HG02973 (cell line): ENCODE data around the gene SIL1.

Source experiments
- ATAC-seq: cut with Tn5 transposase; IDR thresholded peaks from one replicate; pipeline ENCODE4 v1.9.1; 2021; ENCODE audit warnings: moderate library complexity; ENCODE audit not compliant: unreplicated experiment

SIL1 gene

DNA sequence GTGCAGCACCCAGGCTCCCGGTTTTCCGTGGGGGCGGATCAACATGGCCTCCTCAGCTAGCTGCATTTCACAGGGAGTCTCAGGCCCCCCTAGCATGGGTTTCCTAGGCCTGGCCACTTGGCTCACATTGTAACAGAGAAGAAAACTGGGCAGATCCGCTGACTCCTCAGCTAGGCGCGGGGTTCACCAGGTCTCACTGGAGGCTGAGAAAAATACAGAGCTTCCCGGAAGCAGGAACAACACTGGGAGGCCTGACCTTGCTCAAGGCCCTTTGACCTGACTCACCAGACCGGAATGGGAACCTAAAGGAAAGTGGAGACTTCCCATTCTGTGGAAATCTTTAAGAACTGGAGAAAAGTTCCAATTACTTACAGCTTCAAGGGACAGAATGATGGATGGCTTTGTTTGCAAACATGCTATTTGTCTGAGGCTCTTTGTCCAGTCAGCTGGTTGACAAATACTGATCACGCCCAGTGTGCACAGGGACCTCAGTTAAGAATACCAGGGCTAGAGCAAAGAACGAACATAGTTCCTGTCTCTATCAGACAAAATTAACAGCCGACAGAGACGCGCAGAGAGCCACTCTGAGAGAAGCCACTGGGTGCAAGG is 234.3 kb downstream of the SIL1 start:
- no peak for ATAC-seq

DNA sequence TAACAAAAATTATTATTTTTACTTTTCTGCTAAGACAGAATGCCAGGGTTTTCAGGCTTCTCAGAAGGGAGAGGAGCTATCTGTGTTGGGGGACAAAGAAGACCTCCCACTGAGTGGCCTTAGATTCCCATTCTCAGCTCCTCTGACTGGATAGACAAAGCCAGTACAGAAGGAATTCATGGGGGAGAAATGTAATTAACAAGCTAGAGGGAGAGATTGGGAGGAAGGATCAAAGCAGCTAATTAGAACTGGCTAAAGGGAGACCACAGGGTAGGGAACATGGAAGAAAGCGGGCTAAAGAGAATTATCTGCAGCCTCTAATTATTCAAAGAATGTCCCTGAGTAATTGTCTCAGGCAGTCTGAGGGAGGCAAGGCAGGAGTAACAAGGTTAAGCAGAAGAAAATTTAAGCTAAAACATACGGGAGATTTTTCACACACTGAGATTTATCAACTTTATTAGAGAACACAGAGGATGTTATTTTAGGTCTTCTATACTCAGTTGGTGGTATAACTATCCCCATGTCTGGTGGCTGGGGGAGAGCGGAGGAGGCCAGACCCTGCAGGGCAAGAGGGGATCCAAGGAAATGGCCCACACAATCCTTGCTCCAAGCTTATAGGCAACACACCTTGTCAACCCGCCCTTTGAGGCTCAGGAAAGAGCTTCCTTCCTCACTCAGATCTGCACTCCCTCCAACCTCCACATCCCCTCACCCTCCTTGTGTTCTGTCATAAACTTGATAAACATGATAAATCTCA is 235.4 kb downstream of the SIL1 start:
- ATAC-seq, result no peak

DNA sequence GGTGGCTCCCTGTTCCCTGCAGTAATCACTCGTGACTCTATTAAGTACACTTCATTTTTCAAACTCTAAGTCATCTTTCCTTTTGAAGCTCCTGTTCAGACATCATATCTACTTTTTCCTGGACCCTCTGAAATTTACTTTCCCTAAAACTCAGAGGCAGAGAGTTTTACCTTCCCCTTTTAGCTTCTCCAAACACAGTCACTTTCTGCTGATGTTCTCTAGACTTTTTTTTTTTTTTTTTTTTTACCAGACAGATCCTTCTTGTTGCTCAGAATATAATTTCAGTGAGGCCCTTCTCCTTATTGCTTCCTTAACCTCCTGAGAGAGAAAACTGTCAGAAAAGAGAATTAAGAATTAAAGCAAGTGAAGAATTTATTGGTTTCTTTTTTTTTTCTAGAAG is 236.4 kb downstream of the SIL1 start:
- no peak for ATAC-seq

DNA sequence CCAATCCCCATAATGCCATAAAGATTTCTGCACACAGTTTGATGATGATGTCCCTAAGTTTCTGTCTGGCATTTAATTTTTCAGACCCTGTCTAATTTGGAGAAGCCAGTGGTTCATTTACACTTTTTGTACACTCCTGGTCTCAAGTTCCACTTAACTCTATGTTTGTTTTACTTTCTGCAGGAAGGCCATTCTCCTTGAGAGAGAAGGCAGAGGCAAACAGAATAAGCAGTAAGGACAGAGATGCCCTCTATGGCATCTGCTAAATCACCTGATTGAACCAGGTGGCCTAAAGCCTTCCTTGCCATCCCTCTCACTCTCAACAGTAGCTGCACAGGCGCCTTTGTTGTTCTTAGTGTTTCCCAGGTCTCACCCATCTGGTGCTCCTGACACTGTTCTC is 236.9 kb downstream of the SIL1 start:
- no peak for ATAC-seq

DNA sequence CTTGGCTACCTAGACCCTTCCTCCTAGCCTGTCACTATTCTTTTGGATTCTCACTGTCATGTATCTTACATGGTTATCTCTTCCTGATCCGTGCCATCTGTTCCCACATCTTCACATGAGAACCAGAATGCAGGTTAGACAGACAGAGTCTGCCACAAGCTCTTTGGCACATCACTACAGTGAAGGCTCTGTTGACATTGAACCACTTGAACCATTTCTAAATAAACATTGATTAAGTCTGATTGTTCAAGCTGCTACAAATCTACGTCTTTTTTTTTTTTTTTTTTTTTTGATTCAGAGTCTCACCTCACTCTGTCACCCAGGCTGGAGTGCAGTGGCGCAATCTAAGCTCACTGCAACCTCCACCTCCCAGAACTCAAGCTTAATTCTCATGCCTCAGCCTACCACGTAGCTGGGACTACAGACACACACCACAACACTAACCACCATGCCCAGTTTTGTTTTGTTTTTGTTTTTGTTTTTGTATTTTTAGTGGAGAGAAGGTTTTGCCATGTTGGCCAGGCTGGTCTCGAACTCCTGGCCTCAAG is 237.9 kb downstream of the SIL1 start:
- no peak for ATAC-seq

DNA sequence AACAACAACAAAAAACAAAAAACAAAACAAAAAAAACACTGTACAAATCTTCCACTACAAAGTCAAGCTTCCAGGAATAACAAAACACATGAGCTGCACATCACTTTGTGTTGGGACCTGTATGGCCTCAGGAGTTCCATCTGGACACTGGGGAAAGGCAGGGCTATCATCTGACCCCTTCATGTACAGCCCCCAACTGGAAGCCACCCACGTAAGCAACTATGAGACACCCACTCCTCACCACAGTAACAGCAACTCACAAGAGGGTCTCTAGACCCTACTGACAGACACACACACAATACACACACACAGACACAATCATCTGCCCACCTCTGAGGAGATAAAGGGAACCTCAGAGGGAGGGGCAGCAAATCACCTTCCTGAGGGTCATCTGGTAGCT is 241.4 kb downstream of the SIL1 start:
- no peak for ATAC-seq

DNA sequence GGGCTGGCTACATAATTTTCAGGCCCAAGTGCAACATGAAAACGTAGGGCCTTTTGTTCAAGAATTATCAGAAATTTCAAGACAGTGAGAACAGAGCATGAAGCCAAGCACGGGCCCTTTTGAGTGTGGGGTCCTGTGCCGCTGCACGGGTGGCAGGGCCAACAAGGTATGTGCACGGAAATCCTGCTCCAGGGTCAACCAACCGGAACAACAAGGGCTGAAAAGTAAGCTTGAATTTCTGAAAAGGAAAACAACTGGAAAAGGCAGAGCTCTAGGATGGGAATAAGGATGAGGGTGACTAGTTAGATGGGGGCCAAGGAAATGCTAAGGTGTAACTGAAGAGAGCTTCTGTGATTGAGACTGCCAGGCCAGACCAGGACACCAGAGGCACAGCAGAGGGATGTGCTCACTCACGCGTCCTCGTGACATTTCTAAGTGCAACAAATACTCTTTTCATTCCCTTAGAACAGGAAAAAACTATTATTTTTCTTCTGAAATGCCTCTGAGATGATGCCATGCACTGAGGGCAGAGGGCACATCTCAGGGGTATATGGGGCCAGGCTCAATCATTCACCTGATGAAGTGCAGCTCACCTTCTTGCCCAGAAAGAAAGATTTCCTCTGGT is 242.4 kb downstream of the SIL1 start:
- no peak for ATAC-seq

DNA sequence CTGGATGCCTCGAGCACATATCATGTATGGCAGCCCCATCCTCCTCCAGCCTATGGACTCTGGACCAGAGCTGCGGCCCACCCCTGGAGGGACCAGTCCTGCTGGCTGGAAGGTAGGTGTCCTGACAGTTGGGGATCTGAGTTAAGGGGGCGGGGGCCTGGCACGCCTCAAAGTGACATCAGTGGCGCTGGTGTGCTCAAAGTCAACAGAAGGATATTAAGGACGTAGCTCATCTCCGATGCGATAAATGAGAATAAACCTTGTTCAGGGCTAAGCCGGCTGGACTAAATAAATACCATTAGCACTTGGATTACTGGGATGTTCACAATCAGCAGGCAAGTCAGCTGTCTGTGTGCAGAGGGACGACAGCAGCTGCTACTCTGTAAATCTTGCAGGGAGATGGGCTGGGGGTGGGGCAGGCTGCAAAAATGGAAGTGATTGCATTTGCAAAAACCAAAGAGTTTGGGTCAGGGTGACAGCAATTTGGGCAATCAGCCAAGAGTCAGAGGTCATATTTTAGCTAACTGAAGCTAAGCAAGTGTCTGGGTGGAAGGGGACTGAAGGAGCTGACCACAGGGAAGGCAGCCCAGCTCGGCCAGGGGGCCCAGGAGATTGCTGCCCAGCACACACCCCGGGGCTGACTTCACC is 243.0 kb downstream of the SIL1 start:
- no peak for ATAC-seq

DNA sequence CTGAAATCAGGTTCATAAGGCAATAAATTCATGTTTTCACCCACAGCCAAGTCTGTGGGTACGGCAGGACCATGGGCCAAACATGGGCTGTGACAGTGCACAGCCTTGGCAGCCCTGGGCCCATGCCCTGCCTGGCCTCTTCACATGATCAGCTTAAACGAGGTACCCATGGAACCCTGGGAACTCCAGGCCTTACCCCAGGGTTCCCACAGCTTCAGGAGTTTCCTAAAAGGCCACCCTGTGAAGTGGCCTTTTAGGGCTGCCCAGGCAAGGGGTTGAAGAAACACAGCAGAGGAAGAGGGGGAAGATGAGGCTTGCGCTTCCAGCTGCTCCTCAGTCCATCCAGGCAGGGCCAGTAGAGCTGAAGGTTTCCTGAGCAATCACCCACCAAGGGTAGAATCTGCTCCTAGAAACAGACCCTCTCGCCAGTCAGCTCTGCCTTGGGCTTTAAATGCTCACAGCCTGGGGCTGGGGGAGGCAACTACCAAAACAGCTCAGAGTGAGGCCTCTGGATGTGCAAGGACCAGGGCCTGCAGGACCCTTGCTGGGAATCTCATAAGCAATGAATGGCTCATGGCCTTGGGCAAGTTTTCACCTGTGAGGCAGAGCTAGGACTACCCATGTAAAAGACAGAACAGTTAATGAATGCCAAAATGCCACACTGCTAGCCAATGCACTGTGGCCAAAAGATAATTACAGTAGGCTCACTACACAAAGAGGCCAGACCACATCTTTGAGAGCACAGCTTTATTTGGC is 243.7 kb downstream of the SIL1 start:
- ATAC-seq, result no peak

DNA sequence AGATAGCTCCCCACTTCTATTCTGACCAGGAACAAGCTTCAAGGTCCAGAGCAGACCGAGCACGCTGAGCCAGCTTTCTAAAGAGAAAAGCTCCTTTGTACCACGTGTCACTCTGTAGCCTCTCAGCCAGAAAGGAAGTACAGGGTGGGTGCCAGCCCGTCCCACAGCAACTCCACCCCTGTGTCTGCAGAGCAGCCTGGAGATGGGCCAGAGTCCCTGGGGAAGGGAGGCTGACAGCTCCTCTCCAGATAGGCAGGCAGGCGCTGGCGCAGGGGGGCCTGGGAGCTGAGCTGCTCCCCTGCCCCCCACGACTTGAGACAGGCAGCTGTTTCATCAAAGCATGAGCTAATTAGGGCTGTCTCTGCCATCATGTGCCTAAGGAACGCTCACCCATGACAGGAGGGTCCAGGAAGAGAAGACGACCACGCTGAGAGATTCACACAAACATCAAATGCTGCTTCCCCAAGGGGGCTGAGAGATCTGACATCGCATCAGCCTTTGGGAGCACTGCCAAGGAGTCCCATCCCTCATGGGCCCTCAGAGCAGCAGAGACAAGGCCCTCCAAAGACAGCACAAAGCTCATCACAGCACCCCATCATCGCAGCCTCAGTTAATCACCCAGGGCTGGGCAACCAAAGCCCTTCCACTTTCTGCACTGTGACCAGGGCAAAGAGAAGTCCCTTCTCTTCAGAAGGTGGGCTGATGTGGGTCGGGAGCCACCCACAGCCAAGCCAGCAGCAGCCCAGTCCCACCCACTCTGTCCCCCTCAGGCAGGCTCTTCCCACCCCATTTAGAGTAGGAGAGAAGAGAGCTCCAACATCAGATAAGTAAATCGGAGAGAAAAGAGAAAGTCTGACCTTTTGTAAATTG is 244.5 kb downstream of the SIL1 start:
- peak; percentile 59 for ATAC-seq

DNA sequence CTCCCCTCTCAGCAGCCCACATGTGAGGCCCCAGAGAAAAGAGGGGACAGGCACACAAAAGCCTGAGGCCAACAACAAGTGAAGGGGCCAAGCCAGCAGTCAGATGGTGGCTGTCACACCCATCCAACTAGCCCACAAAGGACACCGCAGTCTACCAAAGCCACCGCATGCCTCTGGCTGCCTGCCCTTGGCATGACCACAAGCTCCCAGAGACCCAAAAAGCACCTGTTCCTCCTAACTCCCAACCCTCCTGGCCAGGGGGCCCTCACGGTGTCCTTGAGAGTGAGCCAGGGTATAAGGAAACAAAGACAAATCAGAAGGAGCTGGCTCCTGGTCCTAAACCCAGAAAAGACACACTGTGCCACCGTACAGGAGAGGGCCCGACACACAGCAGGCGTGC is 245.2 kb downstream of the SIL1 start:
- no peak for ATAC-seq

DNA sequence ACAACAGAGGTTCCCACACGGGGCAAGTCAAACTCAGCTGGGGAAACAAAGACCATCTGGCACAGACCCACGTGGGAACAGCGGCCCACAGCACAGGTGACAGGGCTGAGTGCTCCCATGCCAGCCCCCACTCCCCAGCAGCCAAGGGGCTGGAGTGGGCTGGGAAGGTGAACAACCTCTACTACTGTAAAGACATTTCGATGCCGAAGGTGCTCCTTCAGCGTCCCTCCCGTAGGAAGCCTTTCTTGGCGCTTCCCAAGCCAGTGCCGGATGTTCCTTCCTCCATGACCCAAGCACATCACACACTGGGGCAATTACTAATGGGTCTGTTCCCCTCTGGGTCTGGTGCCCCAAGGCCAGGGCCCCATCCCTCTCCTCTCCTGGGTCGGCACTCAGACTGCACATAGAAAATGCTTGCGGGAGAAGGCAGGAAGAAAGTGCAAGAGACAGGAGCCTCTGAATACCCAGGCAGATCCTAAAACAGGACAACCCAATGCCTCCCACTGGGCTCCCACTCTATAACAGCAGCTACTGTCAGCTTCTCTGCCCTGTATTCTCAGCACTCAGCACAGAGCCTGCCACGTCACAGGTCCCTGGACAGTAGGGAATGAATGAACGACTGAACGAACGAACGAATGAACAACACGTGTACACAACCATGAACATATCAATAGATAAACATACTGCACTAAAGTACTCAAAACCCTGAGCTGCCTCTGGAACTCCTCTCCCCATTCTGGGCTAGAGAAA is 246.0 kb downstream of the SIL1 start:
- ATAC-seq, result no peak

DNA sequence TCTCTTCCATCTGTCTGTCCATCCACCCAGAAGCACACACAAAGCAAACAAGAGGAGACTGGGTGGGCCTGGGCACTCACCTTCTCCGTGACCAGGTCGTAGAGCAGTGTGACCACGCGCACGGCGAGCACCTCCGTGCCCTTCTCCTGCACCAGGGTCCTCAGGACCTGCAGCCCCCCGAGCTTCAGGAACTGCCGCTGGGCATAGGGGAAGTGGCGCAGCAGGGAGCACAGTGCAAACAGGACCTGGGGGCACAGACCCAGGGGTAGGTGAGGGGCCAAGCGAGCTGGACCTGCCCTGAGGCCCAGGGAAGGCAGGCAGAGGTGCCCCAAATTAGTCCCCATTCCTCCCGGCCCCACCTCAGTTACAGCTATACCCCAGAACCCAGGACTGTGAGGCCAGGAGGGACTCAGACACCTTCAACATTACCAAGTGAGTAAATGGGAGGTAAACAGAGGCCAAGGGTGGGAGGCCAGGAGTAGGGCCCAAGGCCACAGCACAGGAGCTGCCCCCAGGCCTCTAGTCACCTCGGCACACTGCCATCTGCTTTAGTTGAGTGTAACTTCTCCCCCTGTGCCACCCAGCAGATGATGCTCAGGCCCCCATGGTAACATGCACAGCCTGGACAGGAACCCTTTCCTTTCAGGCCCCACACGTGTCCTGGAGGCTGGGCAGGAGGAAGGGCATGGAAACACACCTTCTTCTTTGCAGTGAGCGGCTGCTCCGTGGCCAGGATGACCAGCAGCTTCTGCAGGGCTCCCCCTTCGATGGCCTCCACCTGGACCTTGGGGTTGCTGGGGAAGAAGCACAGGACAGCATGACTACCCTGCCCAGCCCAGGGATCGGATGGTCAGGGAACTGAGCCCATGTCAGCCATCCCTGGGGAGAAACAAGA is 246.8 kb downstream of the SIL1 start:
- ATAC-seq, result no peak

DNA sequence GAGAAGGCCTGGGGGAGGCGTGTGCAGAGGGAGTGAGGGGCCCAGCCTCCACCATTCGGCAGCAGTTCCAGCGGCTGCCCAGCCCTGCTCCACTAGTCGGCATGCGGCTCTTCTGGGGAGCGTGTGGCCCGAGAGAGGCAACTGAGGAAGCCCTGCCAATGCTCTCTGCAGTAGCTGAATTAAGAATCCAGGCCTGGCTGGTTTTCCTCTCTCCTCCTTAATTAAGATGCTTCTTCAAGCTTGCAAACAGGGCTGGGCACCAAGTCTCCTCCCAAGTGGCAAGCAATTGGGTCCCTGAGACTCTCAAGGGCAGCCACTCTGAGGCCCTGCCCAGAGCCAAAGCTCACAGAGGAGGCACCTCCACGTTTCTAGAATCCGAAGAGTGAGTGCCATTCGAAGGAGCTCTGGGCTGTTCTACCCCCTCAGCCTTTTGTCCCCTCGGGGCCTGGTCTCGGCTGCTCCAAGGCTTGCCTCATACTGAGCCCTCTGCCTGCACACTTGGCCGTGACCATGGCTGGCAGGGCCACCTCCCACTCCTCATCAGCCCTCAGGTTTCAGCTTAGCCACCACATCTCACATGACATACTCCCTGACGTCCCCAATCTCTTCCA is 247.6 kb downstream of the SIL1 start:
- no peak for ATAC-seq

DNA sequence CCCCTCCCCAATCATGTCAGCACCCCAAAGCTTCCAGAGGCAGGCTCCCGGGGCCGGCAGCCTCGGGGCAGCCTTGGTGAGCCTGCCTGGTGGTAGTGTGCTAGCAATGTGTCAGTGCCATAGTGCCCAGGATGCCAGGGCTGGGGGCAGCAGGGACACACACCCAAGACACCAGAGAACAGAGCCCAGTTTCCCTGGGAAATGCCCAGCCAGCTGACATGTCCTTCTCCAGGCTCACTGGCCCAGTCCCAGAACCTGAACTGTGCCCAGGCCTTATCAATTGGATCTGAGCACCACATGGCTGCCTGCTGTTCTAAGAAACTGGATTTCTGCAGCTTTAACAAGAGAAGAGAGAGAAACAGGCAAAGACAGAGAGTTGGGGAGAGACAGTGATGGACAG is 248.2 kb downstream of the SIL1 start:
- no peak for ATAC-seq

DNA sequence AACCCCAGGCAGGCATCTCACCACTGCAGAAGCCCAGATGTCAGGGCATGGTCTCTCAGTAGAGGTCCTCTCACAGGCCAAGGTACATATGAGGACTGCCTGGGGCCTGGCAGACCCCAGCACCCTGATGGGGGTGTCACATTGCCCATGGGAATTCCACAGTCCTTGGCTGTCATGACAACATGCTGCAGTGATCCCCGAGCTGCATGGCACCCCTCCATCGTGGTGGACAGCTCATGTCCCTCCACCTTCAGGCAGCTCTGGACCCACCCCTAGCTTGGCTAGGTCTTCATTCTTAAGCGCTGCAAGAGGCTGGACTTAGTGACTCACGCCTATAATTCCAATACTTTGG is 249.0 kb downstream of the SIL1 start:
- ATAC-seq, result no peak

DNA sequence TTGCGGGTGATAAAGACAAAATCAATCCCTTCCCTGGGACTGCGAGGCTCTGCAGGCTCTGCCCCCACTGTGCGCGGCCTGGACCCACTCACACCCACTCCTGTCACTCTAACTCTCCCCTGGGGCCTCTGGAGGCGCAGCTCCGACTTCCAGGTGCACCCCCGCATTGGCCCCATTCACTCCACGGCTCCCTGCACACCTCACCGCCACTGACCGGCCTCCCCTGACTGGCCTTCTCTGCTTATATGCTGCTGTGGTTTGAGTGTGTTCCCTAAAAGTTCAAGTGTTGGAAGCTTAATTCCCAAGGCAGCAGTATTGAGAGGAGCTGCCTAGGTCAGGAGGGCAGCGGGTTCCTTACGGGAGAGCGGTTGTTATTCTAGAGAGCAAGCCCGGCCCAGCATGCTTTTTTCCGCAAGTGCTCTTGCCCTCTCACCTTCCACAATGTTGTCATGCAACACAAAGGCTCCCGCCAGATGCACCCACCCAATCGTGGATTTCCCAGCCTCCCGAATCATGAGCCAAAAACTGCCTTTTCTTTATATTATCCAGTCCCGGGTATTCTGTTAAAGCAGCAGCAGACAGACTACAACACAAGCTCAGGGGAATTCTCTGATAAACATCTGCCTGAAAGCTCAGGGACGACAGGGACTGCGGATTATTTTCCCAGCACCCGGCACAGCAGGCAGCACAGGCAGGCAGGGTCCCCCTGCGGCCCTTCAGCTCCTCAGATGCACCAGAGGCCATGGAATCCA is 249.5 kb downstream of the SIL1 start:
- ATAC-seq, result no peak
